ENCODE results near the gene LILRB2.

DNA sequence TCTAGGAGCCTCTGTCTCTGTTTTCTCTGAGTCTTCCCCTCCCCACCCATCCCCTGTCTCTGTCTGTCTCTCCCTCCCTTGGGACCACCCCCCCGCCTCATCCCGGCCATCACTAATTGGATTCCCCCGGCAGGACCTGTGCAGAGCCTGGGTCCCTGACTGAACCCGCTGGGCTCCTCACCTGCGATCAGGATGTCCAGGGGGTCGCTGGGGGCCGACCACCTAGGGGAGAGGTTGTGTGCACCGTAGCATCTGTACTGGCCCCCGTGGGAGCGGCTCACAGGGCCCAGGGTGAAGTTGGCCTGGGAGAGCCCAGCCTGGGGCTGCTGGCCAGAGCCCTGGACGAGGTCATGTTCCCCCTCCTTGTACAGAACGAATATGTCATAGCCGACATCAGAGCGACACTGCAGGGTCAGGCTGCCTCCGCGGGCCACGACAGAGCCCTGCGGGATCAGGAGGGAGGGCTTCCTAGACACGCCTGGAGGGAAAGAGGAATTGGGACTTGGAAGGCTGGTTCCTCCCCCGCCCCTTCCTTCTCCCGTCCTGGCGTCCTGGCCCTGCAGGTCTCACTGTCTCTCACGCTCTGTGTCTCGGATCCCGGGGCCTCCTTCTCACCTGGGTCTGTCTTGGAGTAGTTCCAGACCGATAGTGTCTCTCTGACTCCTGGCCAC is 25.7 kb downstream of the LILRB2 start:
- TF ChIP-seq CTCF (IDR thresholded peaks at IDR 0.05) (no peak), POLR2A (IDR thresholded peaks at IDR 0.05) (no peak)
